Measurements from ENCODE around the gene SLC9B2.

SLC9B2 gene

GRCh38 chr4:103044183-103044582 lies 32.4 kb downstream of the SLC9B2 start:
- Mint-ChIP-seq H3K27ac (no peak overlapping the region), H3K27me3 (ENCODE audit: low read depth, poor library complexity) (no peaks in the 10 kb centered on the region), H3K9me3 (no peaks in the 10 kb centered on the region), H3K4me3 (no peak overlapping the region), H3K4me1 (no peaks in the 10 kb centered on the region), H3K36me3 (ENCODE audit: low read depth) (peaks cover 18% of the 10 kb centered on the region)
- no peak for DNase-seq
- TF ChIP-seq CTCF (IDR thresholded peaks at IDR 0.05), result no peak

- Mint-ChIP-seq H3K9me3 (no peaks in the 10 kb centered on the region), H3K27me3 (ENCODE audit: low read depth, poor library complexity) (peaks cover 8% of the 10 kb centered on the region), H3K4me1 (no peaks in the 10 kb centered on the region), H3K4me3 (no peak overlapping the region), H3K27ac (no peak overlapping the region), H3K36me3 (ENCODE audit: low read depth) (peaks cover 12% of the 10 kb centered on the region)
- DNase-seq, result no peak
- no peak for TF ChIP-seq CTCF (IDR thresholded peaks at IDR 0.05)
Measured at GRCh38 chr4:103036169-103036568, 40.4 kb downstream of the SLC9B2 start.

- peak; percentile 55 for TF ChIP-seq CTCF (IDR thresholded peaks at IDR 0.05)
- no peaks in the 10 kb centered on the region for H3K9me3 Mint-ChIP-seq
- peaks cover 8% of the 10 kb centered on the region for H3K27me3 Mint-ChIP-seq (ENCODE audit: low read depth, poor library complexity)
- no peak overlapping the region for H3K4me3 Mint-ChIP-seq
- no peak for DNase-seq
- H3K4me1 Mint-ChIP-seq, result no peaks in the 10 kb centered on the region
- H3K36me3 Mint-ChIP-seq (ENCODE audit: low read depth), result peaks cover 12% of the 10 kb centered on the region
- no peak overlapping the region for H3K27ac Mint-ChIP-seq
Measured at GRCh38 chr4:103032574-103032973, 44.0 kb downstream of the SLC9B2 start.

GRCh38 chr4:103030791-103031190 lies 45.8 kb downstream of the SLC9B2 start:
- Mint-ChIP-seq H3K9me3 (no peaks in the 10 kb centered on the region), H3K27ac (no peak overlapping the region), H3K4me3 (no peak overlapping the region), H3K27me3 (ENCODE audit: low read depth, poor library complexity) (peaks cover 8% of the 10 kb centered on the region), H3K36me3 (ENCODE audit: low read depth) (peaks cover 8% of the 10 kb centered on the region), H3K4me1 (no peaks in the 10 kb centered on the region)
- DNase-seq, result no peak
- no peak for TF ChIP-seq CTCF (IDR thresholded peaks at IDR 0.05)

- peaks cover 8% of the 10 kb centered on the region for H3K27me3 Mint-ChIP-seq (ENCODE audit: low read depth, poor library complexity)
- no peak for DNase-seq
- H3K4me1 Mint-ChIP-seq, result no peaks in the 10 kb centered on the region
- H3K36me3 Mint-ChIP-seq (ENCODE audit: low read depth), result no peaks in the 10 kb centered on the region
- no peak for TF ChIP-seq CTCF (IDR thresholded peaks at IDR 0.05)
- no peak overlapping the region for H3K4me3 Mint-ChIP-seq
- no peaks in the 10 kb centered on the region for H3K9me3 Mint-ChIP-seq
- no peak overlapping the region for H3K27ac Mint-ChIP-seq
Measured at GRCh38 chr4:103029300-103029699, 47.3 kb downstream of the SLC9B2 start.

- Mint-ChIP-seq H3K27ac (no peak overlapping the region), H3K4me1 (no peaks in the 10 kb centered on the region), H3K36me3 (ENCODE audit: low read depth) (no peaks in the 10 kb centered on the region), H3K4me3 (no peak overlapping the region), H3K27me3 (ENCODE audit: low read depth, poor library complexity) (no peaks in the 10 kb centered on the region), H3K9me3 (no peaks in the 10 kb centered on the region)
- no peak for DNase-seq
- TF ChIP-seq CTCF (IDR thresholded peaks at IDR 0.05), result no peak
Measured at GRCh38 chr4:103026868-103027267, 49.7 kb downstream of the SLC9B2 start.

Measured in nephron progenitor cell (in vitro differentiated cells).